ENCODE measurements around the gene TBC1D2B. TPM values are rescaled to one million over a fixed set of nuclear protein-coding genes. Genes with fewer than 3 reads are reported as not detected.

Gene TBC1D2B
- polyA plus RNA-seq, 1 donor from 2014 or later, result 9.4 TPM

DNA sequence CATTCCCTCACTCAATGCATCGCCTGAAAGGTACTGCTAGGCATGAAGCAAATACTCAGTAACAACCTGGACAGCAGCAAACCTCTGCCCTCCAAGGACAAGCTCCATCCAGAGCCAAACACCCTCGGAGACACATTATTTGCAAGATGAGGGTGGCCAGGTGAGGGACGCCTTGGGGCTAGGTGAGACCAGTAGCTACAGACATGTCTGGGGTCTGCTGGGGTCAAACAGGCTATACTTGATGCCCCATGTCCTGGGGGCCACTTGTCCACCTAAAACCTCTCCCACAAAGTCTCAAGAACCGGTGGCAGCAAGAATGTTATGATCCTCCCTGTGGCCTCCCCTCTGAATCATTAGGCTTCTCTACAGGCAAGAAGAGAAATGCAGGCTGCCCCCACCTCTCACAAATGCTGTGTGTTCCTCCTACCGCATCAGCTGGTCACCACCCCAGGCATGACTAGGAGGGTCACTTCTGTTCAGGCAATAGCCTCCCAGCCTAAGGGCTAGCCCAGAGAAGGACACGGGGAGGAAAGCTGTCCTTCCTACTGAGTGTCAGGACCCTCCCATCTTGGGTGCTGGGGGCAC is 54.3 kb downstream of the TBC1D2B start:
- Histone ChIP-seq H3K4me3 (ENCODE audit: low read length) (no peak overlapping the region), H3K27me3 (ENCODE audit: insufficient read depth, low read depth, low read length) (no peaks in the 10 kb centered on the region), H2AFZ (ENCODE audit: low read depth, low read length) (no peak overlapping the region), H3F3A (ENCODE audit: insufficient read depth, low read length, poor library complexity, severe bottlenecking) (no peaks in the 10 kb centered on the region), H3K9ac (ENCODE audit: low read length) (no peak overlapping the region), H3K9me2 (ENCODE audit: insufficient read depth, low read length) (no peaks in the 10 kb centered on the region), H3K36me3 (ENCODE audit: insufficient read depth, low read length) (no peaks in the 10 kb centered on the region), H3K79me2 (replicated peaks; ENCODE audit: insufficient read depth, low read length) (no peaks in the 10 kb centered on the region), H3K9me3 (ENCODE audit: low read length) (no peaks in the 10 kb centered on the region), H3K27ac (ENCODE audit: low read length) (no peak overlapping the region), H3K4me2 (ENCODE audit: low read length) (no peak overlapping the region), H4K20me1 (ENCODE audit: insufficient read depth) (no peaks in the 10 kb centered on the region)
- TF ChIP-seq, protein P1, sequence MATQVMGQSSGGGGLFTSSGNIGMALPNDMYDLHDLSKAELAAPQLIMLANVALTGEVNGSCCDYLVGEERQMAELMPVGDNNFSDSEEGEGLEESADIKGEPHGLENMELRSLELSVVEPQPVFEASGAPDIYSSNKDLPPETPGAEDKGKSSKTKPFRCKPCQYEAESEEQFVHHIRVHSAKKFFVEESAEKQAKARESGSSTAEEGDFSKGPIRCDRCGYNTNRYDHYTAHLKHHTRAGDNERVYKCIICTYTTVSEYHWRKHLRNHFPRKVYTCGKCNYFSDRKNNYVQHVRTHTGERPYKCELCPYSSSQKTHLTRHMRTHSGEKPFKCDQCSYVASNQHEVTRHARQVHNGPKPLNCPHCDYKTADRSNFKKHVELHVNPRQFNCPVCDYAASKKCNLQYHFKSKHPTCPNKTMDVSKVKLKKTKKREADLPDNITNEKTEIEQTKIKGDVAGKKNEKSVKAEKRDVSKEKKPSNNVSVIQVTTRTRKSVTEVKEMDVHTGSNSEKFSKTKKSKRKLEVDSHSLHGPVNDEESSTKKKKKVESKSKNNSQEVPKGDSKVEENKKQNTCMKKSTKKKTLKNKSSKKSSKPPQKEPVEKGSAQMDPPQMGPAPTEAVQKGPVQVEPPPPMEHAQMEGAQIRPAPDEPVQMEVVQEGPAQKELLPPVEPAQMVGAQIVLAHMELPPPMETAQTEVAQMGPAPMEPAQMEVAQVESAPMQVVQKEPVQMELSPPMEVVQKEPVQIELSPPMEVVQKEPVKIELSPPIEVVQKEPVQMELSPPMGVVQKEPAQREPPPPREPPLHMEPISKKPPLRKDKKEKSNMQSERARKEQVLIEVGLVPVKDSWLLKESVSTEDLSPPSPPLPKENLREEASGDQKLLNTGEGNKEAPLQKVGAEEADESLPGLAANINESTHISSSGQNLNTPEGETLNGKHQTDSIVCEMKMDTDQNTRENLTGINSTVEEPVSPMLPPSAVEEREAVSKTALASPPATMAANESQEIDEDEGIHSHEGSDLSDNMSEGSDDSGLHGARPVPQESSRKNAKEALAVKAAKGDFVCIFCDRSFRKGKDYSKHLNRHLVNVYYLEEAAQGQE (IDR thresholded peaks at IDR 0.05; ENCODE audit: borderline replicate concordance), result no peak
- TF ChIP-seq EP300 (conservative IDR thresholded peaks at IDR 0.05; ENCODE audit: poor library complexity, severe bottlenecking), result no peak
- TF ChIP-seq EZH2 (IDR thresholded peaks at IDR 0.05; ENCODE audit: borderline replicate concordance, insufficient read depth, low read length, poor library complexity, severe bottlenecking), result no peak
- no peak for TF ChIP-seq RAD21 (conservative IDR thresholded peaks at IDR 0.05)
- TF ChIP-seq, protein P2, sequence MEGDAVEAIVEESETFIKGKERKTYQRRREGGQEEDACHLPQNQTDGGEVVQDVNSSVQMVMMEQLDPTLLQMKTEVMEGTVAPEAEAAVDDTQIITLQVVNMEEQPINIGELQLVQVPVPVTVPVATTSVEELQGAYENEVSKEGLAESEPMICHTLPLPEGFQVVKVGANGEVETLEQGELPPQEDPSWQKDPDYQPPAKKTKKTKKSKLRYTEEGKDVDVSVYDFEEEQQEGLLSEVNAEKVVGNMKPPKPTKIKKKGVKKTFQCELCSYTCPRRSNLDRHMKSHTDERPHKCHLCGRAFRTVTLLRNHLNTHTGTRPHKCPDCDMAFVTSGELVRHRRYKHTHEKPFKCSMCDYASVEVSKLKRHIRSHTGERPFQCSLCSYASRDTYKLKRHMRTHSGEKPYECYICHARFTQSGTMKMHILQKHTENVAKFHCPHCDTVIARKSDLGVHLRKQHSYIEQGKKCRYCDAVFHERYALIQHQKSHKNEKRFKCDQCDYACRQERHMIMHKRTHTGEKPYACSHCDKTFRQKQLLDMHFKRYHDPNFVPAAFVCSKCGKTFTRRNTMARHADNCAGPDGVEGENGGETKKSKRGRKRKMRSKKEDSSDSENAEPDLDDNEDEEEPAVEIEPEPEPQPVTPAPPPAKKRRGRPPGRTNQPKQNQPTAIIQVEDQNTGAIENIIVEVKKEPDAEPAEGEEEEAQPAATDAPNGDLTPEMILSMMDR (IDR thresholded peaks at IDR 0.05; ENCODE audit: poor library complexity, severe bottlenecking), result no peak
- TF ChIP-seq SMC3 (conservative IDR thresholded peaks at IDR 0.05; ENCODE audit: poor library complexity), result no peak
- no peak for TF ChIP-seq POLR2AphosphoS5 (IDR thresholded peaks at IDR 0.05)

DNA sequence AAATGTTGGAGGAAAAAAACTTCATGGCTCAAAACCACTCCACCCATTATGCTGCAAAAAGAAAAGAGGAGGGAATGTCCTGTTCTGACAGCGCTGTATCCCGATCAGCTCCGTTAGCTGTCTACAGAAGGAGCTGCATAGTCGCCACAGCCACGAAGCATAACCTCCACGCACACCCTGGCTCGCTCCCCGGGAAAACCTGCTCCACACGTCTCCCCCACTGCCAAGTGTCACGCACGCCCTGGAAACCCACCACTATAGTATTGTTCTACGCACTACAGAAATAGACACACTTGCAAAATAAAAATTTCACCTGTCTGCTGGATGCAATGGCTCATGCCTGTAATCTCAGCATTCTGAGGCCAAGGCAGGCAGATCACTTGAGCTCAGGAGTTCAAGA is 55.8 kb downstream of the TBC1D2B start:
- H4K20me1 ChIP-seq (ENCODE audit: insufficient read depth), result no peaks in the 10 kb centered on the region
- no peak overlapping the region for H3K4me2 ChIP-seq (ENCODE audit: low read length)
- no peaks in the 10 kb centered on the region for H3K9me2 ChIP-seq (ENCODE audit: insufficient read depth, low read length)
- no peaks in the 10 kb centered on the region for H3K79me2 ChIP-seq (replicated peaks; ENCODE audit: insufficient read depth, low read length)
- H2AFZ ChIP-seq (ENCODE audit: low read depth, low read length), result no peak overlapping the region
- H3K27me3 ChIP-seq (ENCODE audit: insufficient read depth, low read depth, low read length), result no peaks in the 10 kb centered on the region
- H3K36me3 ChIP-seq (ENCODE audit: insufficient read depth, low read length), result no peaks in the 10 kb centered on the region
- TF ChIP-seq, protein P2 (IDR thresholded peaks at IDR 0.05; ENCODE audit: poor library complexity, severe bottlenecking), result no peak
- TF ChIP-seq, protein P1 (IDR thresholded peaks at IDR 0.05; ENCODE audit: borderline replicate concordance), result no peak
- TF ChIP-seq MXI1 (conservative IDR thresholded peaks at IDR 0.05; ENCODE audit: poor library complexity, severe bottlenecking), result no peak
- no peak for TF ChIP-seq TAF1 (IDR thresholded peaks at IDR 0.05; ENCODE audit: low read depth)
- TF ChIP-seq RAD21 (conservative IDR thresholded peaks at IDR 0.05), result no peak
- no peak for TF ChIP-seq EZH2 (IDR thresholded peaks at IDR 0.05; ENCODE audit: borderline replicate concordance, insufficient read depth, low read length, poor library complexity, severe bottlenecking)
- TF ChIP-seq POLR2AphosphoS5 (IDR thresholded peaks at IDR 0.05), result no peak
- TF ChIP-seq EP300 (conservative IDR thresholded peaks at IDR 0.05; ENCODE audit: poor library complexity, severe bottlenecking), result no peak
- no peak for TF ChIP-seq SMC3 (conservative IDR thresholded peaks at IDR 0.05; ENCODE audit: poor library complexity)
- H3K9me3 ChIP-seq (ENCODE audit: low read length), result no peaks in the 10 kb centered on the region
- no peak overlapping the region for H3K27ac ChIP-seq (ENCODE audit: low read length)
- H3K9ac ChIP-seq (ENCODE audit: low read length), result no peak overlapping the region
- no peak overlapping the region for H3K4me3 ChIP-seq (ENCODE audit: low read length)
- no peaks in the 10 kb centered on the region for H3F3A ChIP-seq (ENCODE audit: insufficient read depth, low read length, poor library complexity, severe bottlenecking)

Data from neural cell (in vitro differentiated cells).